HG02763 (cell line): ENCODE results near the gene BOD1L1.

ENCODE experiments used
- ATAC-seq: cut with Tn5 transposase; IDR thresholded peaks from one replicate; pipeline ENCODE4 v1.9.1; 2021; ENCODE audit warnings: mild to moderate bottlenecking, moderate library complexity; ENCODE audit not compliant: unreplicated experiment

Gene BOD1L1

GRCh38 chr4:13627606-13628311 is at the start of gene BOD1L1:
Gene BOD1L1, minus strand, starts transcription at chr4:13627725. Its CDS starts 138 bp downstream, at chr4:13627587.
- peak; percentile 94 for ATAC-seq

- ATAC-seq, result no peak
These were observed 47.4 kb upstream of the BOD1L1 start for GRCh38 chr4:13674971-13675370.

- ATAC-seq, result no peak
These were observed 45.6 kb upstream of the BOD1L1 start for GRCh38 chr4:13673167-13673566.

- ATAC-seq, result no peak
These were observed 43.1 kb upstream of the BOD1L1 start for GRCh38 chr4:13670456-13671160.

- no peak for ATAC-seq
These were observed 38.5 kb upstream of the BOD1L1 start for GRCh38 chr4:13665701-13666660.

- ATAC-seq, result no peak
These were observed 32.0 kb upstream of the BOD1L1 start for GRCh38 chr4:13659341-13660070.

GRCh38 chr4:13656569-13657405 is 29.3 kb upstream of the BOD1L1 start:
- ATAC-seq, result no peak

- ATAC-seq, result peak; percentile 89
These were observed 26.8 kb upstream of the BOD1L1 start for GRCh38 chr4:13654162-13654797.

GRCh38 chr4:13653766-13654161 is 26.2 kb upstream of the BOD1L1 start:
- no peak for ATAC-seq

- no peak for ATAC-seq
These were observed 19.5 kb upstream of the BOD1L1 start for GRCh38 chr4:13647031-13647430.

- ATAC-seq, result no peak
These were observed 17.6 kb upstream of the BOD1L1 start for GRCh38 chr4:13645075-13645474.

- ATAC-seq, result no peak
These were observed 14.8 kb upstream of the BOD1L1 start for GRCh38 chr4:13642170-13642950.

- no peak for ATAC-seq
These were observed 13.6 kb upstream of the BOD1L1 start for GRCh38 chr4:13641084-13641483.

- ATAC-seq, result no peak
These were observed 12.8 kb upstream of the BOD1L1 start for GRCh38 chr4:13640149-13640940.

- ATAC-seq, result no peak
These were observed 7.8 kb upstream of the BOD1L1 start for GRCh38 chr4:13635286-13635799.

GRCh38 chr4:13633671-13634070 is 6.1 kb upstream of the BOD1L1 start:
- no peak for ATAC-seq

- peak; percentile 26 for ATAC-seq
These were observed 333 bp downstream of the BOD1L1 start for GRCh38 chr4:13627178-13627605.
